ENCODE results near the gene PROC.

GRCh38 chr2:127428815-127429109, 10.5 kb downstream of the PROC start:
- TF ChIP-seq CTCF (IDR thresholded peaks at IDR 0.05; ENCODE audit: borderline replicate concordance, extremely low read depth, low read length, poor library complexity, severe bottlenecking) (no peak), EZH2 (IDR thresholded peaks at IDR 0.05; ENCODE audit: borderline replicate concordance, low read depth, low read length, severe bottlenecking) (no peak)

Measured in DND-41 (cell line).